K562 (cell line): ENCODE data around the gene WWP2. TPM values are rescaled to one million over a fixed set of nuclear protein-coding genes. Genes with fewer than 3 reads are reported as not detected.

Experiments used
- CXXC5 ChIP-seq: fragments of 250-450 bp; sonication (Bioruptor Pico); IDR thresholded peaks from 2 replicates; pipeline ENCODE4 v1.8.0; 2022; ENCODE audit warnings: inconsistent platforms, mild to moderate bottlenecking, moderate library complexity
- ETS2 ChIP-seq: IDR thresholded peaks from 2 replicates; pipeline ENCODE4 v1.6.1; 2016; ENCODE audit warnings: borderline replicate concordance, missing genetic modification characterization, mild to moderate bottlenecking, moderate library complexity, missing compliant biosample characterization; ENCODE audit not compliant: poor library complexity, severe bottlenecking
- EWSR1 ChIP-seq: fragments of 450-650 bp; IDR thresholded peaks from 2 replicates; pipeline ENCODE4 v1.6.1; 2018; ENCODE audit warnings: borderline replicate concordance, mild to moderate bottlenecking, low read depth, moderate library complexity; ENCODE audit not compliant: partially characterized antibody
- GTF2E2 ChIP-seq: fragments of 200-800 bp; sonication (Bioruptor generic); IDR thresholded peaks from 2 replicates; pipeline ENCODE4 v1.6.1; 2016; ENCODE audit warnings: missing genetic modification characterization, missing compliant biosample characterization
- MBD2 ChIP-seq: sonication (generic); IDR thresholded peaks from 2 replicates; pipeline ENCODE4 v1.6.1; 2016; ENCODE audit warnings: low read depth, borderline replicate concordance
- POLR2A ChIP-seq: fragments of 450-650 bp; conservative IDR thresholded peaks from 2 replicates; pipeline ENCODE4 v1.6.1; 2016
- RB1 ChIP-seq: fragments of 450-650 bp; IDR thresholded peaks from 2 replicates; pipeline ENCODE4 v1.6.1; 2017; ENCODE audit warnings: low read depth, mild to moderate bottlenecking
- RBM34 ChIP-seq: fragments of 200-400 bp; formaldehyde crosslinking; IDR thresholded peaks from 2 replicates; pipeline ENCODE4 v1.6.1; 2018; ENCODE audit warnings: low read length, borderline replicate concordance; ENCODE audit not compliant: insufficient read depth
- SAFB ChIP-seq: fragments of 200-400 bp; formaldehyde crosslinking; IDR thresholded peaks from 2 replicates; pipeline ENCODE4 v1.6.1; 2017; ENCODE audit warnings: low read depth, low read length, borderline replicate concordance
- SMAD1 ChIP-seq: fragments of 150-350 bp; IDR thresholded peaks from 2 replicates; pipeline ENCODE4 v1.6.1; 2014; ENCODE audit warnings: low read length, low read depth; ENCODE audit not compliant: partially characterized antibody
- YY1 ChIP-seq, 3 experiments: IDR thresholded peaks; 2 replicates each; pipeline ENCODE4 v1.6.1; 2011; ENCODE audit warnings: low read length in 2 of 3, mild to moderate bottlenecking in 2 of 3, moderate library complexity in 2 of 3, borderline replicate concordance in 1 of 3, control low read depth in 1 of 3, low read depth in 1 of 3; ENCODE audit not compliant: insufficient read depth in 3 of 3, insufficient replicate concordance in 2 of 3, control insufficient read depth in 1 of 3, insufficient read length in 1 of 3; ENCODE audit errors: extremely low read depth in 1 of 3
- ZFP30 ChIP-seq: fragments of 250-450 bp; sonication (Bioruptor Pico); IDR thresholded peaks from 2 replicates; pipeline ENCODE4 v1.8.0; 2022; ENCODE audit warnings: moderate library complexity, mild to moderate bottlenecking, inconsistent platforms, borderline replicate concordance
- ZNF175 ChIP-seq: fragments of 200-800 bp; sonication (Bioruptor generic); IDR thresholded peaks from 2 replicates; pipeline ENCODE4 v1.6.1; 2016; ENCODE audit warnings: low read depth, mild to moderate bottlenecking, missing genetic modification characterization, missing compliant biosample characterization
- ZNF785 ChIP-seq: fragments of 250-450 bp; sonication (Bioruptor Pico); IDR thresholded peaks from 2 replicates; pipeline ENCODE4 v1.4.0; 2020; ENCODE audit warnings: mild to moderate bottlenecking
- polyA plus RNA-seq, 8 experiments: library from polyadenylated mRNA; depleted of rRNA in 4 of 8; stranded (reverse) in 5 of 8; unstranded in 3 of 8; fragments of >200 nt; fragmentation: Nextera tagmentation in 2 of 8; fragmentation: Illumina TruSeq in 1 of 8; extraction: Ambion mirVana in 2 of 8; extraction: Trizol in 1 of 8; gene quantifications; 2 replicates each; pipeline versions ENCODE4 v1.2.1 to v1.2.3, GENCODE V29; 2011 to 2014; ENCODE audit warnings: inconsistent platforms in 1 of 8, missing spikeins in 1 of 8
- total RNA-seq, 7 experiments: library from RNA; depleted of rRNA in 6 of 7; stranded (reverse); fragments of >200 nt in 6 of 7; fragmentation: Illumina TruSeq in 2 of 7; extraction: Trizol in 2 of 7; gene quantifications; 2 replicates each; pipeline versions ENCODE4 v1.2.1 to v1.2.3, GENCODE V29; 2011 to 2021; ENCODE audit warnings: low replicate concordance in 1 of 7
- TF ChIP-seq, protein P1 (sequence below): sonication (generic); formaldehyde crosslinking; IDR thresholded peaks from 2 replicates; pipeline ENCODE4 v1.8.0; 2022; ENCODE audit warnings: mild to moderate bottlenecking, missing genetic modification reagents
- TF ChIP-seq, protein P2 (sequence below): IDR thresholded peaks from 2 replicates; pipeline ENCODE4 v1.6.1; 2016; ENCODE audit warnings: missing genetic modification characterization, missing compliant biosample characterization
- TF ChIP-seq, protein P3 (sequence below): fragments of 450-650 bp; formaldehyde crosslinking; IDR thresholded peaks from 2 replicates; pipeline ENCODE4 v1.4.0; 2022; ENCODE audit warnings: missing genetic modification characterization
- TF ChIP-seq, protein P4 (sequence below): fragments of 450-650 bp; formaldehyde crosslinking; IDR thresholded peaks from 2 replicates; pipeline ENCODE4 v1.4.0; 2022; ENCODE audit warnings: missing genetic modification characterization

WWP2 gene
- total and polyA plus RNA-seq, 9 of the 15 experiments (the other 6 are each of a cell fraction or from before 2014, with no cell fraction given) = 1.9 to 34.4 (median 14.6) TPM

DNA sequence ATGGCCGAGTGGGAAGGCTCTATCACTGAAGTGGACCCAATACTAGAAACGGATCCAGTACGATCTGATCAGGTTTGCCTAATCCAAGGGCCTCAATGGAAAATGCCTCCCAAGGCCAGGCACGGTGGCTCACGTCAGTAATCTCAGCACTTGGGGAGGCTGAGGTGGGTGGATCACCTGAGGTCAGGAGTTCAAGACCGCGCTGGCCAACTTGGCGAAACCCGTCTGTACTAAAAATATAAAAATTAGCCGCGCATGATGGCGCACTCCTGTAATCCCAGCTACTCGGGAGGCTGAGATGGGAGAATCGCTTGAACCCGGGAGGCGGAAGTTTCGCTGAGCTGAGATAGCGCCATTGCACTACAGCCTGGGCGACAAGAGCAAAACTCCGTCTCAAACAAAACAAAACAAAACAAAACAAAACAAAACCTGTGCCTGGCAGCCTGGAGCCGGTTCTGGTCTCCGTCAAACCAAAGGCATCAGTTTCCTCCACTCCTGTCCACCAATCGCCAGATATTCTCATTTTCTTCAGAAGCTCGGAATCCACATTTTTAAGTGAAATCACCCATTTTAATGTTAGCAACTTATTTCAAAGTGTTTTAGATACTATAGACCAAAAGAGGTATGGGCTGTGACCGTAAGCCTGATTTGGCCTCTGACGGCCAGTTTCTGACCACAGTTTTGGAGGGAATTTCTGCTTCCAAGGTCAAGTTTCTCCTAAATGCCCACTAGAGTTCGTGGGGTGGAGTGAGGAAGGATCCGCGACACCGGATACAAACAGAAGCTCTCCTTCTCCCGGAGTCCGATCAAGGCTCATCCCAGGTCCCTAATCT is 36.4 kb upstream of the WWP2 start (continued):
- TF ChIP-seq, protein P1, sequence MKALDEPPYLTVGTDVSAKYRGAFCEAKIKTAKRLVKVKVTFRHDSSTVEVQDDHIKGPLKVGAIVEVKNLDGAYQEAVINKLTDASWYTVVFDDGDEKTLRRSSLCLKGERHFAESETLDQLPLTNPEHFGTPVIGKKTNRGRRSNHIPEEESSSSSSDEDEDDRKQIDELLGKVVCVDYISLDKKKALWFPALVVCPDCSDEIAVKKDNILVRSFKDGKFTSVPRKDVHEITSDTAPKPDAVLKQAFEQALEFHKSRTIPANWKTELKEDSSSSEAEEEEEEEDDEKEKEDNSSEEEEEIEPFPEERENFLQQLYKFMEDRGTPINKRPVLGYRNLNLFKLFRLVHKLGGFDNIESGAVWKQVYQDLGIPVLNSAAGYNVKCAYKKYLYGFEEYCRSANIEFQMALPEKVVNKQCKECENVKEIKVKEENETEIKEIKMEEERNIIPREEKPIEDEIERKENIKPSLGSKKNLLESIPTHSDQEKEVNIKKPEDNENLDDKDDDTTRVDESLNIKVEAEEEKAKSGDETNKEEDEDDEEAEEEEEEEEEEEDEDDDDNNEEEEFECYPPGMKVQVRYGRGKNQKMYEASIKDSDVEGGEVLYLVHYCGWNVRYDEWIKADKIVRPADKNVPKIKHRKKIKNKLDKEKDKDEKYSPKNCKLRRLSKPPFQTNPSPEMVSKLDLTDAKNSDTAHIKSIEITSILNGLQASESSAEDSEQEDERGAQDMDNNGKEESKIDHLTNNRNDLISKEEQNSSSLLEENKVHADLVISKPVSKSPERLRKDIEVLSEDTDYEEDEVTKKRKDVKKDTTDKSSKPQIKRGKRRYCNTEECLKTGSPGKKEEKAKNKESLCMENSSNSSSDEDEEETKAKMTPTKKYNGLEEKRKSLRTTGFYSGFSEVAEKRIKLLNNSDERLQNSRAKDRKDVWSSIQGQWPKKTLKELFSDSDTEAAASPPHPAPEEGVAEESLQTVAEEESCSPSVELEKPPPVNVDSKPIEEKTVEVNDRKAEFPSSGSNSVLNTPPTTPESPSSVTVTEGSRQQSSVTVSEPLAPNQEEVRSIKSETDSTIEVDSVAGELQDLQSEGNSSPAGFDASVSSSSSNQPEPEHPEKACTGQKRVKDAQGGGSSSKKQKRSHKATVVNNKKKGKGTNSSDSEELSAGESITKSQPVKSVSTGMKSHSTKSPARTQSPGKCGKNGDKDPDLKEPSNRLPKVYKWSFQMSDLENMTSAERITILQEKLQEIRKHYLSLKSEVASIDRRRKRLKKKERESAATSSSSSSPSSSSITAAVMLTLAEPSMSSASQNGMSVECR (CRISPR knock-in tag) = no peak
- TF ChIP-seq, protein P2, sequence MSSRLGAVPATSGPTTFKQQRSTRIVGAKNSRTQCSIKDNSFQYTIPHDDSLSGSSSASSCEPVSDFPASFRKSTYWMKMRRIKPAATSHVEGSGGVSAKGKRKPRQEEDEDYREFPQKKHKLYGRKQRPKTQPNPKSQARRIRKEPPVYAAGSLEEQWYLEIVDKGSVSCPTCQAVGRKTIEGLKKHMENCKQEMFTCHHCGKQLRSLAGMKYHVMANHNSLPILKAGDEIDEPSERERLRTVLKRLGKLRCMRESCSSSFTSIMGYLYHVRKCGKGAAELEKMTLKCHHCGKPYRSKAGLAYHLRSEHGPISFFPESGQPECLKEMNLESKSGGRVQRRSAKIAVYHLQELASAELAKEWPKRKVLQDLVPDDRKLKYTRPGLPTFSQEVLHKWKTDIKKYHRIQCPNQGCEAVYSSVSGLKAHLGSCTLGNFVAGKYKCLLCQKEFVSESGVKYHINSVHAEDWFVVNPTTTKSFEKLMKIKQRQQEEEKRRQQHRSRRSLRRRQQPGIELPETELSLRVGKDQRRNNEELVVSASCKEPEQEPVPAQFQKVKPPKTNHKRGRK = no peak
- TF ChIP-seq MBD2 = no peak
- TF ChIP-seq, protein P3, sequence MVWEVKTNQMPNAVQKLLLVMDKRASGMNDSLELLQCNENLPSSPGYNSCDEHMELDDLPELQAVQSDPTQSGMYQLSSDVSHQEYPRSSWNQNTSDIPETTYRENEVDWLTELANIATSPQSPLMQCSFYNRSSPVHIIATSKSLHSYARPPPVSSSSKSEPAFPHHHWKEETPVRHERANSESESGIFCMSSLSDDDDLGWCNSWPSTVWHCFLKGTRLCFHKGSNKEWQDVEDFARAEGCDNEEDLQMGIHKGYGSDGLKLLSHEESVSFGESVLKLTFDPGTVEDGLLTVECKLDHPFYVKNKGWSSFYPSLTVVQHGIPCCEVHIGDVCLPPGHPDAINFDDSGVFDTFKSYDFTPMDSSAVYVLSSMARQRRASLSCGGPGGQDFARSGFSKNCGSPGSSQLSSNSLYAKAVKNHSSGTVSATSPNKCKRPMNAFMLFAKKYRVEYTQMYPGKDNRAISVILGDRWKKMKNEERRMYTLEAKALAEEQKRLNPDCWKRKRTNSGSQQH (CRISPR knock-in tag) = no peak
- TF ChIP-seq ETS2 = no peak
- TF ChIP-seq POLR2A = no peak
- TF ChIP-seq, protein P4, sequence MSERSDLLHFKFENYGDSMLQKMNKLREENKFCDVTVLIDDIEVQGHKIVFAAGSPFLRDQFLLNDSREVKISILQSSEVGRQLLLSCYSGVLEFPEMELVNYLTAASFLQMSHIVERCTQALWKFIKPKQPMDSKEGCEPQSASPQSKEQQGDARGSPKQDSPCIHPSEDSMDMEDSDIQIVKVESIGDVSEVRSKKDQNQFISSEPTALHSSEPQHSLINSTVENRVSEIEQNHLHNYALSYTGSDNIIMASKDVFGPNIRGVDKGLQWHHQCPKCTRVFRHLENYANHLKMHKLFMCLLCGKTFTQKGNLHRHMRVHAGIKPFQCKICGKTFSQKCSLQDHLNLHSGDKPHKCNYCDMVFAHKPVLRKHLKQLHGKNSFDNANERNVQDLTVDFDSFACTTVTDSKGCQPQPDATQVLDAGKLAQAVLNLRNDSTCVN (CRISPR knock-in tag) = no peak
- no peak for TF ChIP-seq RBM34
- TF ChIP-seq SMAD1 = no peak
- no peak for TF ChIP-seq ZFP30 (CRISPR knock-in tag)
- no peak for TF ChIP-seq RB1
- no peak for TF ChIP-seq EWSR1
- TF ChIP-seq GTF2E2 (tag) = no peak
- 0 out of 2 replicates have a peak, but pooled peaks have one; percentile 52 for TF ChIP-seq SAFB
- no peak for TF ChIP-seq ZNF175
- peak in 1 of 3 experiments; percentile 57 for TF ChIP-seq YY1 (IDR thresholded peaks at IDR 0.05; ENCODE audit: borderline replicate concordance in 1 of 3, control insufficient read depth in 1 of 3, extremely low read depth in 1 of 3, insufficient read depth in 3 of 3, insufficient read length in 1 of 3, insufficient replicate concordance in 2 of 3, low read depth in 1 of 3, low read length in 2 of 3)
- peak; percentile 17 for TF ChIP-seq CXXC5 (CRISPR knock-in tag)
- no peak for TF ChIP-seq ZNF785
